Measurements from ENCODE around the gene ESYT2. TPM values are rescaled to one million over a fixed set of nuclear protein-coding genes. Genes with fewer than 3 reads are reported as not detected.

Gene ESYT2
- total RNA-seq, 1 experiment from 2014 or later, result 66.6 TPM

- DNase-seq, result peak; percentile 66
- no peak for TF ChIP-seq CTCF (IDR thresholded peaks at IDR 0.05; ENCODE audit: unreplicated experiment)
- H3K36me3 Mint-ChIP-seq (ENCODE audit: insufficient read depth, unreplicated experiment), result peaks cover 36% of the 10 kb centered on the region
- no peaks in the 10 kb centered on the region for H3K9me3 Mint-ChIP-seq (ENCODE audit: low read depth, unreplicated experiment)
- H3K27me3 Mint-ChIP-seq (ENCODE audit: unreplicated experiment), result no peaks in the 10 kb centered on the region
- peaks cover 18% of the 10 kb centered on the region for H3K4me1 Mint-ChIP-seq (ENCODE audit: low read depth, unreplicated experiment)
- CTCF ChIA-PET, result no interaction called here
- BruUV-seq (replicated peaks), result no TSS peak
- intact Hi-C loops (cut with micrococcal nuclease; ENCODE audit: unreplicated experiment), result loop anchor here (1.0 kb wide), 1 partner anchor 8 kb away; no protein-coding TSS in a partner anchor
- H3K27ac Mint-ChIP-seq (ENCODE audit: unreplicated experiment), result no peak overlapping the region
- peak overlapping the region; percentile 73 for H3K4me3 Mint-ChIP-seq (ENCODE audit: low read depth, unreplicated experiment)
Observed at GRCh38 chr7:158829021-158829341, 328 bp downstream of the ESYT2 start.

GRCh38 chr7:158828133-158829020, 932 bp downstream of the ESYT2 start:
- Mint-ChIP-seq H3K27ac (ENCODE audit: unreplicated experiment) (peak overlapping the region; percentile 88), H3K27me3 (ENCODE audit: unreplicated experiment) (no peaks in the 10 kb centered on the region), H3K4me3 (ENCODE audit: low read depth, unreplicated experiment) (peak overlapping the region; percentile 73), H3K4me1 (ENCODE audit: low read depth, unreplicated experiment) (peaks cover 19% of the 10 kb centered on the region), H3K9me3 (ENCODE audit: low read depth, unreplicated experiment) (no peaks in the 10 kb centered on the region), H3K36me3 (ENCODE audit: insufficient read depth, unreplicated experiment) (peaks cover 36% of the 10 kb centered on the region)
- no TSS peak for BruUV-seq (replicated peaks)
- intact Hi-C loops (cut with micrococcal nuclease; ENCODE audit: unreplicated experiment), result loop anchor here (1.0 kb wide), 1 partner anchor 7 kb away; no protein-coding TSS in a partner anchor
- TF ChIP-seq CTCF (IDR thresholded peaks at IDR 0.05; ENCODE audit: unreplicated experiment), result no peak
- CTCF ChIA-PET, result no interaction called here
- peak; percentile 28 for DNase-seq

- BruUV-seq (replicated peaks), result TSS peak; percentile 75
- CTCF ChIA-PET, result interaction anchor here (1.0 kb wide), 1 partner anchor 9 kb away, joined by 5 read pairs; no protein-coding TSS in a partner anchor
- Mint-ChIP-seq H3K27me3 (ENCODE audit: unreplicated experiment) (no peaks in the 10 kb centered on the region), H3K27ac (ENCODE audit: unreplicated experiment) (peak overlapping the region; percentile 88), H3K9me3 (ENCODE audit: low read depth, unreplicated experiment) (no peaks in the 10 kb centered on the region), H3K4me1 (ENCODE audit: low read depth, unreplicated experiment) (peaks cover 19% of the 10 kb centered on the region), H3K4me3 (ENCODE audit: low read depth, unreplicated experiment) (peak overlapping the region; percentile 73), H3K36me3 (ENCODE audit: insufficient read depth, unreplicated experiment) (peaks cover 36% of the 10 kb centered on the region)
- no peak for DNase-seq
- TF ChIP-seq CTCF (IDR thresholded peaks at IDR 0.05; ENCODE audit: unreplicated experiment), result no peak
- intact Hi-C loops (cut with micrococcal nuclease; ENCODE audit: unreplicated experiment), result no loop called here
Observed at GRCh38 chr7:158827411-158828132, 1.7 kb downstream of the ESYT2 start.

GRCh38 chr7:158825628-158826289, 3.5 kb downstream of the ESYT2 start:
- H3K4me1 Mint-ChIP-seq (ENCODE audit: low read depth, unreplicated experiment), result peaks cover 32% of the 10 kb centered on the region
- H3K4me3 Mint-ChIP-seq (ENCODE audit: low read depth, unreplicated experiment), result no peak overlapping the region
- DNase-seq, result no peak
- no peak for TF ChIP-seq CTCF (IDR thresholded peaks at IDR 0.05; ENCODE audit: unreplicated experiment)
- H3K27me3 Mint-ChIP-seq (ENCODE audit: unreplicated experiment), result no peaks in the 10 kb centered on the region
- H3K9me3 Mint-ChIP-seq (ENCODE audit: low read depth, unreplicated experiment), result no peaks in the 10 kb centered on the region
- H3K36me3 Mint-ChIP-seq (ENCODE audit: insufficient read depth, unreplicated experiment), result peaks cover 44% of the 10 kb centered on the region
- CTCF ChIA-PET, result no interaction called here
- intact Hi-C loops (cut with micrococcal nuclease; ENCODE audit: unreplicated experiment), result no loop called here
- no TSS peak for BruUV-seq (replicated peaks)
- no peak overlapping the region for H3K27ac Mint-ChIP-seq (ENCODE audit: unreplicated experiment)
